LNCAP (cell line): ENCODE measurements around the gene PEF1.

Experiments used
- TF ChIP-seq, protein P1 (sequence below): fragments of 450-650 bp; IDR thresholded peaks from 2 replicates; pipeline ENCODE4 v1.5.1; 2017; ENCODE audit warnings: mild to moderate bottlenecking

The PEF1 gene

GRCh38 chr1:31588751-31589515 lies 55.7 kb downstream of the PEF1 start:
- TF ChIP-seq, protein P1, sequence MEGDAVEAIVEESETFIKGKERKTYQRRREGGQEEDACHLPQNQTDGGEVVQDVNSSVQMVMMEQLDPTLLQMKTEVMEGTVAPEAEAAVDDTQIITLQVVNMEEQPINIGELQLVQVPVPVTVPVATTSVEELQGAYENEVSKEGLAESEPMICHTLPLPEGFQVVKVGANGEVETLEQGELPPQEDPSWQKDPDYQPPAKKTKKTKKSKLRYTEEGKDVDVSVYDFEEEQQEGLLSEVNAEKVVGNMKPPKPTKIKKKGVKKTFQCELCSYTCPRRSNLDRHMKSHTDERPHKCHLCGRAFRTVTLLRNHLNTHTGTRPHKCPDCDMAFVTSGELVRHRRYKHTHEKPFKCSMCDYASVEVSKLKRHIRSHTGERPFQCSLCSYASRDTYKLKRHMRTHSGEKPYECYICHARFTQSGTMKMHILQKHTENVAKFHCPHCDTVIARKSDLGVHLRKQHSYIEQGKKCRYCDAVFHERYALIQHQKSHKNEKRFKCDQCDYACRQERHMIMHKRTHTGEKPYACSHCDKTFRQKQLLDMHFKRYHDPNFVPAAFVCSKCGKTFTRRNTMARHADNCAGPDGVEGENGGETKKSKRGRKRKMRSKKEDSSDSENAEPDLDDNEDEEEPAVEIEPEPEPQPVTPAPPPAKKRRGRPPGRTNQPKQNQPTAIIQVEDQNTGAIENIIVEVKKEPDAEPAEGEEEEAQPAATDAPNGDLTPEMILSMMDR = no peak

- TF ChIP-seq, protein P1 = peak; percentile 57
Measured at GRCh38 chr1:31587720-31588423, 56.8 kb downstream of the PEF1 start.

DNA sequence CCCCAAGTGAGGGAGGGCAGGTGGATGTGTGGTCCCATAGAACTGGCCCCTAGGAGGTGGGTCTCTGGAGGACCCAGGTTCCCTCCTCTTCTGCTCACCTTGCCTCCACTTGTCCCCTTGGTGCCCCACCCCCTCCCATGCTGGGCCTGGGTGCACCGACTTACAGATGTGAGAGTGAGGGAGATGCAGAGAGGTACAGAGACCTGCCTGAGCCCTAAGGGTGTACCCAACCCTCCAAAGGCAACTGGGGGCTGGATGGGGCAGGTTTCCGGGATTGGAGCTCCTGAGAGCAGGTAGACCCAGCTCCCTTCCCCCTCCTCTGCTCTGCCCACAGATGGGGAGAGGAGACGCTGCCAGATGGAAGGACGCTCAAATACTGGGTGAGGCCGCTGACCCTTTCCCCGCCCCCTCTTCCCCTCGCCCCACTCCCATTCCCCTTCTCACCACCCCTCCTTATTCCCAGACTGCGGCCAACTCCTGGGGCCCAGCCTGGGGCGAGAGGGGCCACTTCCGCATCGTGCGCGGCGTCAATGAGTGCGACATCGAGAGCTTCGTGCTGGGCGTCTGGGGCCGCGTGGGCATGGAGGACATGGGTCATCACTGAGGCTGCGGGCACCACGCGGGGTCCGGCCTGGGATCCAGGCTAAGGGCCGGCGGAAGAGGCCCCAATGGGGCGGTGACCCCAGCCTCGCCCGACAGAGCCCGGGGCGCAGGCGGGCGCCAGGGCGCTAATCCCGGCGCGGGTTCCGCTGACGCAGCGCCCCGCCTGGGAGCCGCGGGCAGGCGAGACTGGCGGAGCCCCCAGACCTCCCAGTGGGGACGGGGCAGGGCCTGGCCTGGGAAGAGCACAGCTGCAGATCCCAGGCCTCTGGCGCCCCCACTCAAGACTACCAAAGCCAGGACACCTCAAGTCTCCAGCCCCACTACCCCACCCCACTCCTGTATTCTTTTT lies 58.0 kb downstream of the PEF1 start:
- TF ChIP-seq, protein P1 = no peak

DNA sequence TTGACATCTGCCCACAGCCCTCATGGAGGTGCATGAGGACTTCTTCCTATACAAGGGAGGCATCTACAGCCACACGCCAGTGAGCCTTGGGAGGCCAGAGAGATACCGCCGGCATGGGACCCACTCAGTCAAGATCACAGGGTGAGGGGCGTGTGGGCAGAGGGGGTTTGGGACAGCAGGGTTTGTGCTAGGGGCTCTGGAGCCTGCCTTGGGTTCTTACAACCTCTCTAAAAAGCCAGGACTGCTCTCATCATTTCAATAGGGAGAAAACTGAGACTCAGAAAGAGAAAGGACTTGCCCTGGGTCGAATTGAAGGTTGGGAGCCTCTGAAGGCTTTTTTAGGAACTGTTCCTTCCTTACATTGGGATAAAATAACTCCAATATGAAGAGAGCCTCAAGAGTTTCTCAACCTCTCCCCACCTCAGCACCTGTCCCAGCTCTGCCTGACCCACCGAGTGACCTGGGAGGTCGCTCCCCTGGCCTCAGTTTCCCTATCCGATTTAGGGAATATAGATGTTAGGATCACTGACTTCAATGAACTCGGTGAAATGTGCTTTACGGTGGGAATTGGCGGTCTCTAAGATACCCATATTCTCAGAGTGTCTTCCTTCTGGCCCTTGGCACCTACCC lies 58.8 kb downstream of the PEF1 start:
- TF ChIP-seq, protein P1 = no peak

- TF ChIP-seq, protein P1 = no peak
Measured at GRCh38 chr1:31584869-31585735, 59.6 kb downstream of the PEF1 start.

DNA sequence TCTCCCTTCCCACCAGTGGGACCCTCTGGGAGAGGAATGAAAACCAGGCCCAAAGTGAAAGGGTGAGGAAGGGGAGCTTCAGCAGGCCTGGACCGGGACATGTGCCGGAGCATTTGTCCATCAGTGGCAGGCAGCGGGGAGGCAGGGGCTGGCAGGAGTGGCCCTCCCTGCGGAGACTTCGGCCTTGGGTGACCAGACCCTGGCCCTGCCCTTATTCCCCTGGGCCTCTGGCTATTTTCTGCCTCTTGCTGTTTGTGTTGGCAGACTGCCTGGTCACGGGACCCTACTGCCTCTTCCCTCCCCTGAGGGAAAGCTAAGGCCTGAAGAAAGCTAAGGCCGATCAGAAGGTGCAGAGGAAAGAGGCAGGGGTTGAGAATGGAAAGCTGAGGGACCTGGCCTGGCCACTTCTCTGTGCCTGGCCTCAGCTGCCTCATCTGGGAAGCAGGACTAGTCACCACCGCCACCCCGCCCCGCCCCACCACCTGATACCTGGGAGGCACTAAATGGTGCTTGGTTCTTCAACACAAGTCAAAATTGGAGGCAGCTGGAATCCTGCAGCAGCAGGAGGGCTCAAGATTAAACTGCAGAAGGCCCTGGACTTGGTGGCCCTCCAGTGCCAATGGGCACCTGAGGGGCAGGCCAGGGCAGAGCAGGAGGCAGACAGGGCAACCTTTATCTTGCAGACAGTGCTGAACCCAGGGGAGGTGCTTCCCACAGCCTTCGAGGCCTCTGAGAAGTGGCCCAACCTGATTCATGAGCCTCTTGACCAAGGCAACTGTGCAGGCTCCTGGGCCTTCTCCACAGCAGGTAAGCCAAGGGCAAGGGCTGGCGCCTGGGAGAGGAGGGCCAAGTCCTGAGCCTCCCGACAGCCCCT lies 60.4 kb downstream of the PEF1 start:
- TF ChIP-seq, protein P1 = no peak
